Uterus (tissue), 4 donors: Measurements from ENCODE around the gene ACVR1C. TPM values are rescaled to one million over a fixed set of nuclear protein-coding genes. Genes with fewer than 3 reads are reported as not detected.

ENCODE experiments used
- DNase-seq, 2 donors: peaks; one replicate each; pipeline ENCODE4 v3.0.0-alpha.2; 2019 to 2020
- H3K27ac ChIP-seq, 2 donors: fragments of 200-600 bp; sonication (generic); 1 replicate in 1 of 2; 2 replicates in 1 of 2; pipeline ENCODE4 v1.5.1; 2016 to 2018
- H3K27me3 ChIP-seq, 2 donors: fragments of 200-600 bp; sonication (generic); one replicate each; pipeline ENCODE4 v1.5.1; 2018 to 2019; ENCODE audit warnings: control low read depth in 1 of 2
- H3K36me3 ChIP-seq, 2 donors: fragments of 200-600 bp; sonication (generic); one replicate each; pipeline ENCODE4 v1.5.1; 2019; ENCODE audit warnings: control low read depth in 1 of 2
- H3K4me1 ChIP-seq, 2 donors: fragments of 200-600 bp; sonication (generic); one replicate each; pipeline ENCODE4 v1.5.1; 2018 to 2019; ENCODE audit warnings: control low read depth in 1 of 2
- H3K4me3 ChIP-seq, 2 donors: fragments of 200-600 bp; sonication (generic); 1 replicate in 1 of 2; 2 replicates in 1 of 2; pipeline ENCODE4 v1.5.1; 2018 to 2019; ENCODE audit warnings: mild to moderate bottlenecking in 1 of 2
- H3K9me3 ChIP-seq, 2 donors: fragments of 200-600 bp; sonication (generic); one replicate each; pipeline ENCODE4 v1.5.1; 2019; ENCODE audit warnings: control low read depth in 1 of 2
- CTCF ChIP-seq, 4 experiments: fragments of 200-600 bp in 2 of 4; fragments of 450-650 bp in 2 of 4; sonication (generic) in 2 of 4; IDR thresholded peaks; one replicate each; pipeline ENCODE4 v1.5.1; 2016 to 2019; ENCODE audit warnings: antibody characterized with exemption in 4 of 4, mild to moderate bottlenecking in 2 of 4, moderate library complexity in 1 of 4
- POLR2A ChIP-seq, 2 donors: fragments of 450-650 bp; IDR thresholded peaks; one replicate each; pipeline ENCODE4 v1.6.1; 2016; ENCODE audit warnings: antibody characterized with exemption in 2 of 2, mild to moderate bottlenecking in 1 of 2, moderate library complexity in 1 of 2
- intact Hi-C: fragments of 100-400 bp; cut with DNase I; formaldehyde crosslinking; loops from one replicate; pipeline ENCODE4 v1.15.1; 2023; ENCODE audit warnings: low total_unique reads
- total RNA-seq, 4 donors: library from RNA; depleted of rRNA in 3 of 4; stranded (reverse); fragments of >200 nt in 3 of 4; gene quantifications; one replicate each; pipeline versions ENCODE4 v1.1.0 to v1.2.4, GENCODE V29; 2014 to 2023
- donor health status: DM: yes; HTN: yes; CAD: no.

ACVR1C gene
- total RNA-seq, 4 donors from 2014 or later: 0.51 to 1.2 (median 0.72) TPM

- intact Hi-C loops: no loop called here
- no peak for TF ChIP-seq POLR2A (IDR thresholded peaks at IDR 0.05)
- no peak for TF ChIP-seq CTCF (IDR thresholded peaks at IDR 0.05)
- Histone ChIP-seq H3K27me3 (no peaks in the 10 kb centered on the region), H3K9me3 (no peaks in the 10 kb centered on the region), H3K4me1 (no peaks in the 10 kb centered on the region), H3K4me3 (no peak overlapping the region), H3K36me3 (no peaks in the 10 kb centered on the region), H3K27ac (no peak overlapping the region)
- no peak for DNase-seq
These were observed 88.6 kb downstream of the ACVR1C start for GRCh38 chr2:157540102-157540501.

GRCh38 chr2:157538064-157538463, 90.6 kb downstream of the ACVR1C start:
- DNase-seq: no peak
- H3K27me3 ChIP-seq: no peaks in the 10 kb centered on the region
- no peaks in the 10 kb centered on the region for H3K9me3 ChIP-seq
- TF ChIP-seq CTCF (IDR thresholded peaks at IDR 0.05) (no peak), POLR2A (IDR thresholded peaks at IDR 0.05) (no peak)
- intact Hi-C loops: no loop called here
- no peaks in the 10 kb centered on the region for H3K4me1 ChIP-seq
- H3K27ac ChIP-seq: no peak overlapping the region
- H3K36me3 ChIP-seq: no peaks in the 10 kb centered on the region
- H3K4me3 ChIP-seq: no peak overlapping the region

- DNase-seq: no peak
- Histone ChIP-seq H3K36me3 (no peaks in the 10 kb centered on the region), H3K4me3 (no peak overlapping the region), H3K9me3 (no peaks in the 10 kb centered on the region), H3K27ac (no peak overlapping the region), H3K27me3 (no peaks in the 10 kb centered on the region), H3K4me1 (no peaks in the 10 kb centered on the region)
- TF ChIP-seq CTCF (IDR thresholded peaks at IDR 0.05): no peak
- no peak for TF ChIP-seq POLR2A (IDR thresholded peaks at IDR 0.05)
- intact Hi-C loops: no loop called here
These were observed 91.8 kb downstream of the ACVR1C start for GRCh38 chr2:157536815-157537214.

- H3K36me3 ChIP-seq: no peaks in the 10 kb centered on the region
- H3K9me3 ChIP-seq: no peaks in the 10 kb centered on the region
- H3K4me1 ChIP-seq: no peaks in the 10 kb centered on the region
- DNase-seq: no peak
- H3K27me3 ChIP-seq: no peaks in the 10 kb centered on the region
- intact Hi-C loops: no loop called here
- TF ChIP-seq CTCF (IDR thresholded peaks at IDR 0.05): no peak
- no peak for TF ChIP-seq POLR2A (IDR thresholded peaks at IDR 0.05)
- no peak overlapping the region for H3K27ac ChIP-seq
- no peak overlapping the region for H3K4me3 ChIP-seq
These were observed 99.5 kb downstream of the ACVR1C start for GRCh38 chr2:157528963-157529751.

GRCh38 chr2:157526070-157526469, 102.6 kb downstream of the ACVR1C start:
- TF ChIP-seq CTCF (IDR thresholded peaks at IDR 0.05) (no peak), POLR2A (IDR thresholded peaks at IDR 0.05) (no peak)
- no peak for DNase-seq
- Histone ChIP-seq H3K27ac (no peak overlapping the region), H3K27me3 (no peaks in the 10 kb centered on the region), H3K36me3 (no peaks in the 10 kb centered on the region), H3K4me3 (no peak overlapping the region), H3K4me1 (no peaks in the 10 kb centered on the region), H3K9me3 (no peaks in the 10 kb centered on the region)
- intact Hi-C loops: no loop called here
